Psoas muscle (tissue), 8 donors: Measurements from ENCODE around the gene MRTFA. TPM values are rescaled to one million over a fixed set of nuclear protein-coding genes. Genes with fewer than 3 reads are reported as not detected.

Source experiments
- ATAC-seq, 4 donors: fragments of 200-7000 bp; cut with Tn5 transposase; one replicate each; pipeline ENCODE4 v1.9.1; 2020; ENCODE audit warnings: moderate library complexity in 3 of 4, mild to moderate bottlenecking in 2 of 4
- DNase-seq, 2 donors: peaks; one replicate each; pipeline ENCODE4 v3.0.0-alpha.2; 2020
- H3K27ac ChIP-seq: fragments of 200-600 bp; one replicate; pipeline ENCODE4 v1.8.0; 2022
- H3K27me3 ChIP-seq, 3 donors: fragments of 200-600 bp in 1 of 3; one replicate each; pipeline versions ENCODE4 v1.6.1 to v1.8.0; 2013 to 2022; ENCODE audit warnings: low read length in 2 of 3, mild to moderate bottlenecking in 2 of 3, moderate library complexity in 1 of 3; ENCODE audit not compliant: insufficient read depth in 3 of 3
- H3K36me3 ChIP-seq, 2 donors: fragments of 200-600 bp in 1 of 2; one replicate each; pipeline versions ENCODE4 v1.6.1 to v1.8.0; 2013 to 2022; ENCODE audit warnings: low read depth in 1 of 2, mild to moderate bottlenecking in 1 of 2, moderate library complexity in 1 of 2; ENCODE audit not compliant: insufficient read depth in 1 of 2
- H3K4me1 ChIP-seq: fragments of 200-600 bp; one replicate; pipeline ENCODE4 v1.8.0; 2022
- H3K4me3 ChIP-seq: fragments of 200-600 bp; one replicate; pipeline ENCODE4 v1.8.0; 2022; ENCODE audit warnings: mild to moderate bottlenecking
- H3K9me3 ChIP-seq: fragments of 200-600 bp; one replicate; pipeline ENCODE4 v1.8.0; 2022
- WGBS, 3 donors: extraction: QIAGEN DNeasy Blood & Tissue Kit; methylation state at CpG; one replicate each; pipeline versions ENCODE4 v1.1.6 to v1.1.7; 2013; 5-methylcytosine and 5-hydroxymethylcytosine counted together
- intact Hi-C, 2 donors: fragments of 100-400 bp; cut with DNase I; formaldehyde crosslinking; loops; one replicate each; pipeline versions ENCODE4 v1.11.0 to v1.14.2; 2022
- polyA plus RNA-seq, 3 donors: library from polyadenylated mRNA; stranded (reverse); fragments of 200-250 nt; gene quantifications; one replicate each; pipeline ENCODE4 v1.2.3, GENCODE V29; 2013
- total RNA-seq, 4 donors: library from RNA; stranded (reverse); fragmentation: NEBNext Ultra II Directional in 2 of 4; extraction: Animal tissue kit (Norgen Biotek cat#: 25700) in 2 of 4; gene quantifications; one replicate each; pipeline versions ENCODE4 v1.2.1 to v1.2.4, GENCODE V29; 2021 to 2023
- TF ChIP-seq, protein P1 (sequence below): fragments of 200-600 bp; IDR thresholded peaks from one replicate; pipeline ENCODE4 v1.8.0; 2022; ENCODE audit warnings: antibody characterized with exemption
- donor health status: healthy with polysubstance abuse.
- donor health status: DM: no; HTN: no; CAD: no; lungs with moderate emphysema.
- donor health status: Bipolar disorder and iron deficiency.
- donor health status: healthy.
- donor health status: DM: yes; HTN: yes; CAD: no.
- donor health status: DM: no; HTN: no; CAD: no.
- donor health status: DM: no; HTN: no; CAD: no.
- donor health status: DM: yes; HTN: yes; CAD: no.

Gene MRTFA
- total and polyA plus RNA-seq, 7 donors = 10.1 to 24.0 (median 15.7) TPM

- no peak overlapping the region for H3K4me3 ChIP-seq
- H3K27me3 ChIP-seq = no peaks in the 10 kb centered on the region
- intact Hi-C loops = no loop called here
- H3K27ac ChIP-seq = no peak overlapping the region
- peaks cover 67% of the 10 kb centered on the region for H3K4me1 ChIP-seq
- H3K9me3 ChIP-seq = no peaks in the 10 kb centered on the region
- TF ChIP-seq, protein P1, sequence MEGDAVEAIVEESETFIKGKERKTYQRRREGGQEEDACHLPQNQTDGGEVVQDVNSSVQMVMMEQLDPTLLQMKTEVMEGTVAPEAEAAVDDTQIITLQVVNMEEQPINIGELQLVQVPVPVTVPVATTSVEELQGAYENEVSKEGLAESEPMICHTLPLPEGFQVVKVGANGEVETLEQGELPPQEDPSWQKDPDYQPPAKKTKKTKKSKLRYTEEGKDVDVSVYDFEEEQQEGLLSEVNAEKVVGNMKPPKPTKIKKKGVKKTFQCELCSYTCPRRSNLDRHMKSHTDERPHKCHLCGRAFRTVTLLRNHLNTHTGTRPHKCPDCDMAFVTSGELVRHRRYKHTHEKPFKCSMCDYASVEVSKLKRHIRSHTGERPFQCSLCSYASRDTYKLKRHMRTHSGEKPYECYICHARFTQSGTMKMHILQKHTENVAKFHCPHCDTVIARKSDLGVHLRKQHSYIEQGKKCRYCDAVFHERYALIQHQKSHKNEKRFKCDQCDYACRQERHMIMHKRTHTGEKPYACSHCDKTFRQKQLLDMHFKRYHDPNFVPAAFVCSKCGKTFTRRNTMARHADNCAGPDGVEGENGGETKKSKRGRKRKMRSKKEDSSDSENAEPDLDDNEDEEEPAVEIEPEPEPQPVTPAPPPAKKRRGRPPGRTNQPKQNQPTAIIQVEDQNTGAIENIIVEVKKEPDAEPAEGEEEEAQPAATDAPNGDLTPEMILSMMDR = no peak
- DNase-seq = no peak
- 64 to 79% (median 71%) methylated on average over 3 of the region's 3 CpGs for WGBS, 3 donors
- no peaks in the 10 kb centered on the region for H3K36me3 ChIP-seq
- ATAC-seq = no peak
Measured at GRCh38 chr22:40609216-40609615, 27.3 kb downstream of the MRTFA start.

GRCh38 chr22:40607506-40607905 lies 29.0 kb downstream of the MRTFA start:
- Histone ChIP-seq H3K4me3 (no peak overlapping the region), H3K4me1 (peaks cover 68% of the 10 kb centered on the region), H3K27ac (no peak overlapping the region), H3K27me3 (no peaks in the 10 kb centered on the region), H3K36me3 (no peaks in the 10 kb centered on the region), H3K9me3 (no peaks in the 10 kb centered on the region)
- TF ChIP-seq, protein P1 = no peak
- intact Hi-C loops = no loop called here
- ATAC-seq = no peak
- WGBS, 3 donors = 57 to 71% (median 63%) methylated on average over 1 of the region's 1 CpG
- no peak for DNase-seq

DNA sequence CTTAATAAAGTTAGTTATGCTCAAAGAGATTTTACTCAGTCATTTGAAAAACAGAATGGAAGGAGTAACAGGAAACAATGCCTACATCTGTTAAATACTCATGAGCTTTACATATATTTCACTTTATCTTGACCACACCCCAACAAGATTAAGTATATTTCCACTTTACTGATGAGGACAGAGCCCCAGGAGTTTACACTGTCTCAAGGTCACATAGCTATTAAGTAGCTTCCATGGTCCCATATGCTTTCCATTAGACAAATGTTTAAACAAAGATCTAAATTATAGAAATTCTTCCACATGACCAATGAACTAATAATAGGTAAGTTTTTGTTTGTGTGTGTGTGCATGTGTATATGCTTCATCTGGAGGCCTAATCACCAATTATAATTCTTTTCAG lies 30.2 kb downstream of the MRTFA start:
- DNase-seq (no peak), ATAC-seq (no peak)
- intact Hi-C loops = no loop called here
- no peak overlapping the region for H3K4me3 ChIP-seq
- TF ChIP-seq, protein P1 = no peak
- peaks cover 56% of the 10 kb centered on the region for H3K4me1 ChIP-seq
- H3K9me3 ChIP-seq = no peaks in the 10 kb centered on the region
- no peaks in the 10 kb centered on the region for H3K27me3 ChIP-seq
- no peaks in the 10 kb centered on the region for H3K36me3 ChIP-seq
- H3K27ac ChIP-seq = no peak overlapping the region

GRCh38 chr22:40605761-40606160 lies 30.8 kb downstream of the MRTFA start:
- 8 to 24% (median 11%) methylated on average over 1 of the region's 1 CpG for WGBS, 3 donors
- Histone ChIP-seq H3K36me3 (no peaks in the 10 kb centered on the region), H3K27me3 (no peaks in the 10 kb centered on the region), H3K4me1 (peaks cover 51% of the 10 kb centered on the region), H3K9me3 (no peaks in the 10 kb centered on the region), H3K4me3 (no peak overlapping the region), H3K27ac (no peak overlapping the region)
- DNase-seq (no peak), ATAC-seq (no peak)
- intact Hi-C loops = no loop called here
- TF ChIP-seq, protein P1 = no peak

DNA sequence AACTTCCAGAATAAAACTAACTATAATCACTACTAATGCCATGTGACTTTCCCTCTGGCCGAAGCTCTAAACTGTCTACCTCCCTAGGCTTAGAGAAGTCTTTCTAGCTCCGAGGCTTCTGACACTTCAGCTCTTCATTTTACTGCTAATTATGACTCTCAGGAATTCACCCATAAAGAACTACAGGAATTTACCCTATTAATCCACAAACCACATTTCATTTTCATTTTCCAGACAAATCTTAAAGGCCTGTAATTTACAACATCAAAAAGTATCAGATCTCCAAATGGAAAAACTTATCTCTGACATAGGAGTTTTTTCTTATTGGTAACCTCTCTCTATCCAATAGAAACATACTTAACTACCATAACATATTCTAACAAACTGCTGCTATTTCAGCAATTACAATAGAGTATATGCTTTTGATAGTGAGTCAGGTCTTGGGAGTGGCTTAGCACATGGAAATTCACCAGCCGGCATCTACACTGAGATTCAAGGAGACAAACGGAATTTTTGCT lies 33.4 kb downstream of the MRTFA start:
- no peaks in the 10 kb centered on the region for H3K9me3 ChIP-seq
- H3K36me3 ChIP-seq = no peaks in the 10 kb centered on the region
- no peaks in the 10 kb centered on the region for H3K27me3 ChIP-seq
- no peak overlapping the region for H3K4me3 ChIP-seq
- no peak for DNase-seq
- intact Hi-C loops = no loop called here
- peaks cover 40% of the 10 kb centered on the region for H3K4me1 ChIP-seq
- peak in 1 of 4 donors; percentile 39 for ATAC-seq
- peak overlapping the region; percentile 23 for H3K27ac ChIP-seq
- 43 to 59% (median 47%) methylated on average over 4 of the region's 4 CpGs for WGBS, 3 donors
- TF ChIP-seq, protein P1 = no peak
